Measurements from ENCODE around the gene UBALD2.
A peak's percentile ranks its signal among the peaks of the same experiment; 100 is the strongest.

Gene UBALD2

GRCh38 chr17:76277300-76278267 lies 12.4 kb downstream of the UBALD2 start:
- H3K36me3 ChIP-seq (ENCODE audit: control insufficient read depth, insufficient read depth, low read length) = no peaks in the 10 kb centered on the region
- TF ChIP-seq, protein P1, sequence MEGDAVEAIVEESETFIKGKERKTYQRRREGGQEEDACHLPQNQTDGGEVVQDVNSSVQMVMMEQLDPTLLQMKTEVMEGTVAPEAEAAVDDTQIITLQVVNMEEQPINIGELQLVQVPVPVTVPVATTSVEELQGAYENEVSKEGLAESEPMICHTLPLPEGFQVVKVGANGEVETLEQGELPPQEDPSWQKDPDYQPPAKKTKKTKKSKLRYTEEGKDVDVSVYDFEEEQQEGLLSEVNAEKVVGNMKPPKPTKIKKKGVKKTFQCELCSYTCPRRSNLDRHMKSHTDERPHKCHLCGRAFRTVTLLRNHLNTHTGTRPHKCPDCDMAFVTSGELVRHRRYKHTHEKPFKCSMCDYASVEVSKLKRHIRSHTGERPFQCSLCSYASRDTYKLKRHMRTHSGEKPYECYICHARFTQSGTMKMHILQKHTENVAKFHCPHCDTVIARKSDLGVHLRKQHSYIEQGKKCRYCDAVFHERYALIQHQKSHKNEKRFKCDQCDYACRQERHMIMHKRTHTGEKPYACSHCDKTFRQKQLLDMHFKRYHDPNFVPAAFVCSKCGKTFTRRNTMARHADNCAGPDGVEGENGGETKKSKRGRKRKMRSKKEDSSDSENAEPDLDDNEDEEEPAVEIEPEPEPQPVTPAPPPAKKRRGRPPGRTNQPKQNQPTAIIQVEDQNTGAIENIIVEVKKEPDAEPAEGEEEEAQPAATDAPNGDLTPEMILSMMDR (IDR thresholded peaks at IDR 0.05) = no peak
- peaks cover 13% of the 10 kb centered on the region for H3K4me1 ChIP-seq
- H3K4me3 ChIP-seq (ENCODE audit: low read depth, low read length) = no peak overlapping the region
- no peak overlapping the region for H3K4me2 ChIP-seq (ENCODE audit: low read length)
- no peak overlapping the region for H3K27ac ChIP-seq
- no peaks in the 10 kb centered on the region for H3K27me3 ChIP-seq (ENCODE audit: control insufficient read depth, insufficient read depth, low read length)
- no peaks in the 10 kb centered on the region for H3K79me2 ChIP-seq
- no peak overlapping the region for H3K9ac ChIP-seq
- H3K9me3 ChIP-seq (ENCODE audit: control insufficient read depth, low read length) = no peaks in the 10 kb centered on the region
- no peak overlapping the region for H2AFZ ChIP-seq

GRCh38 chr17:76278268-76278908 lies 13.2 kb downstream of the UBALD2 start:
- H3K9ac ChIP-seq = no peak overlapping the region
- no peak overlapping the region for H3K4me3 ChIP-seq (ENCODE audit: low read depth, low read length)
- H3K79me2 ChIP-seq = no peaks in the 10 kb centered on the region
- H3K27me3 ChIP-seq (ENCODE audit: control insufficient read depth, insufficient read depth, low read length) = no peaks in the 10 kb centered on the region
- no peak overlapping the region for H2AFZ ChIP-seq
- TF ChIP-seq, protein P1 (IDR thresholded peaks at IDR 0.05) = no peak
- no peaks in the 10 kb centered on the region for H3K9me3 ChIP-seq (ENCODE audit: control insufficient read depth, low read length)
- H3K4me2 ChIP-seq (ENCODE audit: low read length) = peak overlapping the region; percentile 48
- no peaks in the 10 kb centered on the region for H3K36me3 ChIP-seq (ENCODE audit: control insufficient read depth, insufficient read depth, low read length)
- no peak overlapping the region for H3K27ac ChIP-seq
- peaks cover 13% of the 10 kb centered on the region for H3K4me1 ChIP-seq

DNA sequence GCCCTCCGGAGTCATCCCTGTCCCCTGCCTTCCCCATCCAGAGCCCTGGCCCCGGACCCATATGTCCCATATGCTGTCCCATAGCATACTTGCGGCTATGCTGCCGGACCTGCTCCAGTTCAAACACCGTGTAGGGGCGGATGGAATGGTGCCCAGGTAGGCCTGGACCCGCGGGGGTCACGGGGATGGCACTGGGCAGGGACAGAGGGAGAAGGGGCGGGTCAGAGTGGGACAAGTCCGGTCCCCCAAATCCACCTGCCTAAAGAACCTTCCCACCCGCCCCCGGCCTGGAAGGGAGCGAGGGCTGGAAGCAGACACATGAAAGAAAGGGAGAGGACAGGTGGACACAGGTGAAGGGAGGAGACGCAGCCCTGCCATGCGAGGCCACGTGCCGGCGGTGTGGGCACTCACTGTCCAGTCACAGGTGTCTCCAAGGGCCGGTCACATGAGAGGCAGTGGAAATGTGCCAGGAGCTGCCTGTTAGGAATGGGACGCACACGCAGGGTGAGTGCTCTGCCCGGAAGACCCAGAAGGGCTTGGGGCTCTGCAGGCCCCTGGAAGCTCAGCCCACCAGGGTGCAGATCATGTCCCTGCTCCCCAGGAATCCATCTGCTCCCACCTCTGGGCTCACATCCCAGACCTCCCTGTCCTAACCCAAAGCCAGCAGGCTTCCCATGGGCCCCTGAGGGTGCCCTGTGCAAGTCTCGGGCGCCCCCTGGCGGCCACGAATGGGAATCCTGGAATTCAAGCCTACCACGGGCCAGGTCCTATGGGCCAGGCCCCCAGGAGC lies 14.0 kb downstream of the UBALD2 start:
- no peaks in the 10 kb centered on the region for H3K36me3 ChIP-seq (ENCODE audit: control insufficient read depth, insufficient read depth, low read length)
- H3K4me1 ChIP-seq = peaks cover 13% of the 10 kb centered on the region
- no peak overlapping the region for H3K9ac ChIP-seq
- peak overlapping the region; percentile 83 for H2AFZ ChIP-seq
- no peaks in the 10 kb centered on the region for H3K79me2 ChIP-seq
- H3K4me3 ChIP-seq (ENCODE audit: low read depth, low read length) = no peak overlapping the region
- H3K9me3 ChIP-seq (ENCODE audit: control insufficient read depth, low read length) = no peaks in the 10 kb centered on the region
- no peaks in the 10 kb centered on the region for H3K27me3 ChIP-seq (ENCODE audit: control insufficient read depth, insufficient read depth, low read length)
- TF ChIP-seq, protein P1 (IDR thresholded peaks at IDR 0.05) = peak; percentile 99
- H3K27ac ChIP-seq = peak overlapping the region; percentile 20
- H3K4me2 ChIP-seq (ENCODE audit: low read length) = peak overlapping the region; percentile 48

DNA sequence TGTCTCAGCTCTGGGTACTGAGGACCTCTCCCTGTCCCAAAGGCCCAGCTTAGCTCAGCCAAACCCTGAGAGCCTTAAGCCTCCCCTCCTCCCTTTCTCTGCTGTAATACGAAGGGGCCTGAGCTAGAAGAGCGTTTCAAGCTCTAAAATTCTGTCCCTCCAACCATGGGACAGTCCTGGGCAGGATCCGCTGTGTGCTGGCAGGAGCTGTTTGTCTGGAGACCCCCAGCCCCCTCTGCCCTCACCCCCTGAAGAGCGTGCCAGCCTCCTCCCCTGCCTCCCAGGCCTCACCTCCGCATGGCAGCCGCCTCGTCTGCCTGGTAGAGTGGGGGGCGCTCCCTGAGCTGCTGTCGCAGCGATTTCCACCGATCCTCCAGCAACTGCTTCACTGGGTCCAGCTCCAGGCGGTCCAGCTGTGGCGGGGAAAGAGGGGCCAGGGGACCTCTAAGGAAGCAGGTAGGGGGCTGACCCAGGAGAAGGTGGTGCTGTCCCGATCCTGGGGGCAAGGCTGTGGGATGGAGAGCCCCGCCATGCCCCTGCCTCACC lies 14.7 kb downstream of the UBALD2 start:
- Histone ChIP-seq H3K79me2 (no peaks in the 10 kb centered on the region), H3K4me2 (ENCODE audit: low read length) (peak overlapping the region; percentile 48), H2AFZ (peak overlapping the region; percentile 83), H3K9ac (no peak overlapping the region), H3K27me3 (ENCODE audit: control insufficient read depth, insufficient read depth, low read length) (no peaks in the 10 kb centered on the region), H3K4me3 (ENCODE audit: low read depth, low read length) (no peak overlapping the region), H3K27ac (peak overlapping the region; percentile 20), H3K9me3 (ENCODE audit: control insufficient read depth, low read length) (no peaks in the 10 kb centered on the region), H3K36me3 (ENCODE audit: control insufficient read depth, insufficient read depth, low read length) (no peaks in the 10 kb centered on the region), H3K4me1 (peaks cover 13% of the 10 kb centered on the region)
- TF ChIP-seq, protein P1 (IDR thresholded peaks at IDR 0.05) = no peak
